ENCODE measurements around the gene EID2. TPM values are rescaled to one million over a fixed set of nuclear protein-coding genes. Genes with fewer than 3 reads are reported as not detected.

Gene EID2
- total and polyA plus RNA-seq, 2 donors (not counting 1 experiment from before 2014, with no cell fraction given), result 9.1 to 10.0 TPM

DNA sequence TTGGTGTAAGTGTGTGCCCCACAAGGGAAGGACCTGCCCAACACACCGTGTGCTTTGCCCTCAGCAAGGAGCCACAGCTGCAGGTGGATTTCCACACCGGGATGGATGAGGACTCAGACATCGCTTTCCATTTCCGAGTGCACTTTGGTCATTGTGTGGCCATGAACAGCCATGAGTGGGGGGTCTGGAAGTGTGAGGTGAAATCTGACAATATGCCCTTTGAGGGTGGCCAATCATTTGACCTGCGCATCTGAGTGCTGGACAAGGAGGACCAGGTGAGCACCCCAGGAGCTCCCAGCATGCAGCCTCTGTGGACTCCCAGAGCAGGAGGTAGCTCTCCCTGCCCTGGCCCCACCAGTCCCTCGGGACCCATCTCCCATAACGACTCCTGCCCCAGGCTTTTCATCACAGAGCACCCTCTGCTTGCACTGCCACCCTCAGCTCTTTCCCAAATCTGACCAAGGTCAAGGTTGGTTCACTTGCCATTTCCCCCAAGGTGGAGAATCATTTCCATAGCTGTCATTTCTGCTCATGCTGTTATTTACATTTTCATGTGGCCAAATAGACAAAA lies 13.2 kb upstream of the EID2 start:
- no peak for TF ChIP-seq EZH2 (IDR thresholded peaks at IDR 0.05; ENCODE audit: low read length, missing control alignments)
- TF ChIP-seq, protein P1, sequence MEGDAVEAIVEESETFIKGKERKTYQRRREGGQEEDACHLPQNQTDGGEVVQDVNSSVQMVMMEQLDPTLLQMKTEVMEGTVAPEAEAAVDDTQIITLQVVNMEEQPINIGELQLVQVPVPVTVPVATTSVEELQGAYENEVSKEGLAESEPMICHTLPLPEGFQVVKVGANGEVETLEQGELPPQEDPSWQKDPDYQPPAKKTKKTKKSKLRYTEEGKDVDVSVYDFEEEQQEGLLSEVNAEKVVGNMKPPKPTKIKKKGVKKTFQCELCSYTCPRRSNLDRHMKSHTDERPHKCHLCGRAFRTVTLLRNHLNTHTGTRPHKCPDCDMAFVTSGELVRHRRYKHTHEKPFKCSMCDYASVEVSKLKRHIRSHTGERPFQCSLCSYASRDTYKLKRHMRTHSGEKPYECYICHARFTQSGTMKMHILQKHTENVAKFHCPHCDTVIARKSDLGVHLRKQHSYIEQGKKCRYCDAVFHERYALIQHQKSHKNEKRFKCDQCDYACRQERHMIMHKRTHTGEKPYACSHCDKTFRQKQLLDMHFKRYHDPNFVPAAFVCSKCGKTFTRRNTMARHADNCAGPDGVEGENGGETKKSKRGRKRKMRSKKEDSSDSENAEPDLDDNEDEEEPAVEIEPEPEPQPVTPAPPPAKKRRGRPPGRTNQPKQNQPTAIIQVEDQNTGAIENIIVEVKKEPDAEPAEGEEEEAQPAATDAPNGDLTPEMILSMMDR (conservative IDR thresholded peaks at IDR 0.05 in 1 of 2, IDR thresholded peaks at IDR 0.05 in 1 of 2; ENCODE audit: low read depth in 1 of 2, low read length in 2 of 2), result no peak

DNA sequence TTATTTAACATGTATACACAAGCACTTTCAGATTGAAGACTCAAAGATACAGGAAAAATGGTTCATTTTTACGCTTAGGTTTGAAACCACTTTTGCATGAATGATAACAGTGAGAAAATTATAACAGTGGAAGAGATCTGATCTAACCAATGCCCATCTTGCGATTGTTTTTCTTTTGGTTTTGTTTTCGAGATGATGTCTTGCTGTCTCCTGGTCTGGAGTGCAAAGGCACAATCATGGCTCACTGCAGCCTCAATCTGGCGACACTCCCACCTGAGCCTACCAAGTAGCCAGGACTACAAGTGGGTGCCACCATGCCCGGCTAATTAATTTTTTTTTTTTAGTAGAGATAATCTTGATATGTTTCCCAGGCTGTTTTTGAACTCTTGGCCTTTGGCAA lies 10.2 kb upstream of the EID2 start:
- Histone ChIP-seq H2AFZ (ENCODE audit: low read length) (no peak overlapping the region), H3K4me3 (replicated peaks in 1 of 4; ENCODE audit: control extremely low read depth in 1 of 4, insufficient read depth in 1 of 4, low read depth in 3 of 4, low read length in 4 of 4) (no peak overlapping the region), H3K9ac (ENCODE audit: insufficient read depth, low read length) (no peak overlapping the region), H3K4me1 (ENCODE audit: control insufficient read depth, extremely low read depth, insufficient read depth, low read length) (no peaks in the 10 kb centered on the region), H3K36me3 (ENCODE audit: control insufficient read depth, insufficient read depth, low read length) (no peaks in the 10 kb centered on the region), H4K20me1 (ENCODE audit: control insufficient read depth, extremely low read depth, insufficient read depth, low read length) (no peaks in the 10 kb centered on the region), H3K27me3 (ENCODE audit: control insufficient read depth, insufficient read depth, low read length) (peaks cover 6% of the 10 kb centered on the region), H3K27ac (ENCODE audit: insufficient read depth, low read length) (no peak overlapping the region), H3K4me2 (ENCODE audit: extremely low read depth, insufficient read depth, low read length) (no peak overlapping the region), H3K79me2 (ENCODE audit: control insufficient read depth, insufficient read depth, low read length) (no peaks in the 10 kb centered on the region), H3K9me3 (ENCODE audit: control insufficient read depth, insufficient read depth, low read depth, low read length) (no peaks in the 10 kb centered on the region)
- DNase-seq (ENCODE audit: low read depth in 2 of 2), result no peak
- TF ChIP-seq EZH2 (IDR thresholded peaks at IDR 0.05; ENCODE audit: low read length, missing control alignments), result no peak
- TF ChIP-seq, protein P1 (conservative IDR thresholded peaks at IDR 0.05 in 1 of 2, IDR thresholded peaks at IDR 0.05 in 1 of 2; ENCODE audit: low read depth in 1 of 2, low read length in 2 of 2), result no peak

More for the DNA sequence above, 13.2 kb upstream of the EID2 start:
- Histone ChIP-seq H4K20me1 (ENCODE audit: control insufficient read depth, extremely low read depth, insufficient read depth, low read length) (no peaks in the 10 kb centered on the region), H3K27ac (ENCODE audit: insufficient read depth, low read length) (no peak overlapping the region), H3K4me1 (ENCODE audit: control insufficient read depth, extremely low read depth, insufficient read depth, low read length) (no peaks in the 10 kb centered on the region), H3K4me3 (replicated peaks in 1 of 4; ENCODE audit: control extremely low read depth in 1 of 4, insufficient read depth in 1 of 4, low read depth in 3 of 4, low read length in 4 of 4) (no peak overlapping the region), H3K27me3 (ENCODE audit: control insufficient read depth, insufficient read depth, low read length) (no peaks in the 10 kb centered on the region), H2AFZ (ENCODE audit: low read length) (no peak overlapping the region), H3K36me3 (ENCODE audit: control insufficient read depth, insufficient read depth, low read length) (no peaks in the 10 kb centered on the region), H3K79me2 (ENCODE audit: control insufficient read depth, insufficient read depth, low read length) (no peaks in the 10 kb centered on the region), H3K9ac (ENCODE audit: insufficient read depth, low read length) (no peak overlapping the region), H3K9me3 (ENCODE audit: control insufficient read depth, insufficient read depth, low read depth, low read length) (no peaks in the 10 kb centered on the region), H3K4me2 (ENCODE audit: extremely low read depth, insufficient read depth, low read length) (no peak overlapping the region)
- no peak for DNase-seq (ENCODE audit: low read depth in 2 of 2)

DNA sequence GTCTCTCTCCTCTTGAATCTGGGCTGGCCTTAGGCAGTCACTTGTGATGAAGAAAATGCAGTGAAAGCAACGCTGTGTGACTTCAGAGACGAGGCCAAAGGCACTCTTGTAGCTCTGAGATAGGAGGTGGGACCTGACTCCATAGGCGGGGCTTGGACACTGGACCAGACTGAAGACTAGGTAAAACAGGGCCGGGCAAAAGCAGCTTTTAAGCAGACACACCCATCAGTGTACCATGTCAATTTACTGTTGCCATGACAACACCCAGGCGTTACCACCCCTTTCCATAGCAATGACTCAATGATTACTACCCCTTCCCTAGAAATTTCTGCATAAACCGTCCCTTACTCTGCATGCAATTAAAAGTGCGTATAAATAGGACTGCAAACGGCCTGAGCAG lies 6.6 kb upstream of the EID2 start:
- H3K4me2 ChIP-seq (ENCODE audit: extremely low read depth, insufficient read depth, low read length), result no peak overlapping the region
- DNase-seq (ENCODE audit: low read depth in 2 of 2), result no peak
- no peak overlapping the region for H3K4me3 ChIP-seq (replicated peaks in 1 of 4; ENCODE audit: control extremely low read depth in 1 of 4, insufficient read depth in 1 of 4, low read depth in 3 of 4, low read length in 4 of 4)
- peaks cover 13% of the 10 kb centered on the region for H3K27me3 ChIP-seq (ENCODE audit: control insufficient read depth, insufficient read depth, low read length)
- H3K27ac ChIP-seq (ENCODE audit: insufficient read depth, low read length), result no peak overlapping the region
- H2AFZ ChIP-seq (ENCODE audit: low read length), result no peak overlapping the region
- TF ChIP-seq EZH2 (IDR thresholded peaks at IDR 0.05; ENCODE audit: low read length, missing control alignments), result no peak
- TF ChIP-seq, protein P1 (conservative IDR thresholded peaks at IDR 0.05 in 1 of 2, IDR thresholded peaks at IDR 0.05 in 1 of 2; ENCODE audit: low read depth in 1 of 2, low read length in 2 of 2), result no peak
- H3K9ac ChIP-seq (ENCODE audit: insufficient read depth, low read length), result no peak overlapping the region
- H3K79me2 ChIP-seq (ENCODE audit: control insufficient read depth, insufficient read depth, low read length), result no peaks in the 10 kb centered on the region
- H3K4me1 ChIP-seq (ENCODE audit: control insufficient read depth, extremely low read depth, insufficient read depth, low read length), result no peaks in the 10 kb centered on the region
- H3K9me3 ChIP-seq (ENCODE audit: control insufficient read depth, insufficient read depth, low read depth, low read length), result no peaks in the 10 kb centered on the region
- H3K36me3 ChIP-seq (ENCODE audit: control insufficient read depth, insufficient read depth, low read length), result no peaks in the 10 kb centered on the region
- H4K20me1 ChIP-seq (ENCODE audit: control insufficient read depth, extremely low read depth, insufficient read depth, low read length), result no peaks in the 10 kb centered on the region
